ENCODE data around the gene ZIC5.

ZIC5 gene

GRCh38 chr13:99975626-99976025 lies 4.1 kb upstream of the ZIC5 start:
- no peak for DNase-seq

GRCh38 chr13:99974939-99975561 lies 3.5 kb upstream of the ZIC5 start:
- DNase-seq: no peak

GRCh38 chr13:99974296-99974938 lies 2.9 kb upstream of the ZIC5 start:
- DNase-seq: no peak

GRCh38 chr13:99973808-99974185 lies 2.2 kb upstream of the ZIC5 start:
- DNase-seq: no peak

- no peak for DNase-seq
Measured at GRCh38 chr13:99973163-99973807, 1.7 kb upstream of the ZIC5 start.

- no peak for DNase-seq
Measured at GRCh38 chr13:99972190-99972731, 694 bp upstream of the ZIC5 start.

GRCh38 chr13:99970651-99971575 lies 654 bp downstream of the ZIC5 start:
- no peak for DNase-seq

- no peak for DNase-seq
Measured at GRCh38 chr13:99969919-99970650, 1.5 kb downstream of the ZIC5 start.

- DNase-seq: no peak
Measured at GRCh38 chr13:99969453-99969918, 2.1 kb downstream of the ZIC5 start.

GRCh38 chr13:99968521-99969452 lies 2.8 kb downstream of the ZIC5 start:
- no peak for DNase-seq

- DNase-seq: no peak
Measured at GRCh38 chr13:99967869-99968520, 3.6 kb downstream of the ZIC5 start.

- DNase-seq: no peak
Measured at GRCh38 chr13:99967498-99967868, 4.1 kb downstream of the ZIC5 start.

- DNase-seq: no peak
Measured at GRCh38 chr13:99966064-99966805, 5.3 kb downstream of the ZIC5 start.

GRCh38 chr13:99965329-99966000 lies 6.1 kb downstream of the ZIC5 start:
- DNase-seq: no peak

GRCh38 chr13:99963816-99964339 lies 7.7 kb downstream of the ZIC5 start:
- no peak for DNase-seq

- no peak for DNase-seq
Measured at GRCh38 chr13:99962242-99962641, 9.3 kb downstream of the ZIC5 start.

- no peak for DNase-seq
Measured at GRCh38 chr13:99961636-99962035, 9.9 kb downstream of the ZIC5 start.

GRCh38 chr13:99960663-99961311 lies 10.8 kb downstream of the ZIC5 start:
- no peak for DNase-seq
